Keratinocyte (primary cell): Measurements from ENCODE around the gene TNFAIP2. TPM values are rescaled to one million over a fixed set of nuclear protein-coding genes. Genes with fewer than 3 reads are reported as not detected.

Experiments used
- DNase-seq: peaks from one replicate; pipeline ENCODE4 v3.0.0-alpha.2; 2011; ENCODE audit warnings: low read depth, missing footprints, low spot score
- FAIRE-seq: peaks from 2 replicates; lab custom pipeline; 2011; peaks lifted over from hg19 to GRCh38; lab: Jason Lieb, UNC
- H2AFZ ChIP-seq: 2 replicates; pipeline ENCODE4 v1.6.0; 2012; ENCODE audit warnings: low read length, control low read depth, inconsistent platforms; ENCODE audit not compliant: control insufficient read depth
- H3K27ac ChIP-seq: 2 replicates; pipeline ENCODE4 v1.5.1; 2011; ENCODE audit warnings: low read length; ENCODE audit not compliant: control insufficient read depth, insufficient read depth
- H3K27me3 ChIP-seq: 3 replicates; pipeline ENCODE4 v1.6.0; 2011; ENCODE audit warnings: low read length; ENCODE audit not compliant: control insufficient read depth, insufficient read depth; ENCODE audit errors: extremely low read depth
- H3K36me3 ChIP-seq, 2 experiments: 2 replicates in 1 of 2; 3 replicates in 1 of 2; pipeline ENCODE4 v1.5.1; 2011; ENCODE audit warnings: low read length in 2 of 2, mild to moderate bottlenecking in 1 of 2; ENCODE audit not compliant: control insufficient read depth in 2 of 2, insufficient read depth in 2 of 2; ENCODE audit errors: extremely low read depth in 1 of 2
- H3K4me1 ChIP-seq: 3 replicates; pipeline ENCODE4 v1.5.1; 2011; ENCODE audit warnings: low read length; ENCODE audit not compliant: control insufficient read depth, insufficient read depth; ENCODE audit errors: extremely low read depth
- H3K4me2 ChIP-seq: 3 replicates; pipeline ENCODE4 v1.6.0; 2011; ENCODE audit warnings: low read depth, low read length; ENCODE audit not compliant: control insufficient read depth, insufficient read depth; ENCODE audit errors: extremely low read depth
- H3K4me3 ChIP-seq, 3 experiments: fragments of 200-600 bp in 1 of 3; sonication (generic) in 1 of 3; 2 replicates in 2 of 3; 3 replicates in 1 of 3; pipeline ENCODE4 v1.5.1; 2011 to 2016; ENCODE audit warnings: low read length in 3 of 3, mild to moderate bottlenecking in 3 of 3, control low read depth in 2 of 3, inconsistent platforms in 1 of 3, low read depth in 1 of 3, mixed read lengths in 1 of 3, mixed run types in 1 of 3, moderate library complexity in 1 of 3; ENCODE audit not compliant: control insufficient read depth in 2 of 3, insufficient read depth in 2 of 3; ENCODE audit errors: extremely low read depth in 1 of 3
- H3K79me2 ChIP-seq: 2 replicates; pipeline ENCODE4 v1.6.0; 2012; ENCODE audit warnings: low read length; ENCODE audit not compliant: control insufficient read depth, insufficient read depth
- H3K9ac ChIP-seq: 3 replicates; pipeline ENCODE4 v1.6.0; 2011; ENCODE audit warnings: low read length; ENCODE audit not compliant: control insufficient read depth, insufficient read depth; ENCODE audit errors: extremely low read depth
- H3K9me1 ChIP-seq: 3 replicates; pipeline ENCODE4 v1.6.0; 2011; ENCODE audit warnings: low read length; ENCODE audit not compliant: control insufficient read depth, insufficient read depth; ENCODE audit errors: extremely low read depth
- H3K9me3 ChIP-seq: 2 replicates; pipeline ENCODE4 v1.5.1; 2012; ENCODE audit warnings: low read depth, low read length; ENCODE audit not compliant: control insufficient read depth
- H4K20me1 ChIP-seq: 3 replicates; pipeline ENCODE4 v1.6.0; 2011; ENCODE audit warnings: low read length; ENCODE audit not compliant: control insufficient read depth, insufficient read depth; ENCODE audit errors: extremely low read depth
- EZH2 ChIP-seq: IDR thresholded peaks from one replicate; pipeline ENCODE4 v1.6.1; 2012; ENCODE audit warnings: inconsistent platforms, mild to moderate bottlenecking, low read length, moderate library complexity
- dilution Hi-C: fragments of 300-500 bp; cut with MboI; formaldehyde crosslinking; loops from one replicate; pipeline ENCODE4 v1.7.0; 2020; ENCODE audit warnings: low sequenced_read_pairs; ENCODE audit not compliant: extremely low pct_ligation_motif_present
- polyA plus RNA-seq, 5 experiments: library from polyadenylated mRNA; depleted of rRNA in 3 of 5; stranded (reverse) in 3 of 5; stranded (forward) in 1 of 5; unstranded in 1 of 5; fragments of >200 nt; gene quantifications; 1 replicate in 1 of 5; 2 replicates in 3 of 5; 3 replicates in 1 of 5; pipeline versions ENCODE4 v1.2.1 to v1.2.3, GENCODE V29; 2011 to 2012; ENCODE audit warnings: missing spikeins in 2 of 5, low read depth in 1 of 5, low replicate concordance in 1 of 5
- TF ChIP-seq, protein P1 (sequence below), 3 experiments: IDR thresholded peaks in 1 of 3; conservative IDR thresholded peaks in 1 of 3; optimal IDR thresholded peaks in 1 of 3; 2 replicates in 2 of 3; 3 replicates in 1 of 3; pipeline versions ENCODE3 to v1.5.1; 2011; ENCODE audit warnings: low read length in 3 of 3, mild to moderate bottlenecking in 3 of 3, moderate library complexity in 2 of 3, control low read depth in 1 of 3, inconsistent platforms in 1 of 3; ENCODE audit not compliant: insufficient read depth in 2 of 3; ENCODE audit errors: extremely low read depth in 1 of 3

Gene TNFAIP2
- polyA plus RNA-seq, 1 donor (not counting 4 experiments of a cell fraction or from before 2014, with no cell fraction given), result 0.71 TPM

DNA sequence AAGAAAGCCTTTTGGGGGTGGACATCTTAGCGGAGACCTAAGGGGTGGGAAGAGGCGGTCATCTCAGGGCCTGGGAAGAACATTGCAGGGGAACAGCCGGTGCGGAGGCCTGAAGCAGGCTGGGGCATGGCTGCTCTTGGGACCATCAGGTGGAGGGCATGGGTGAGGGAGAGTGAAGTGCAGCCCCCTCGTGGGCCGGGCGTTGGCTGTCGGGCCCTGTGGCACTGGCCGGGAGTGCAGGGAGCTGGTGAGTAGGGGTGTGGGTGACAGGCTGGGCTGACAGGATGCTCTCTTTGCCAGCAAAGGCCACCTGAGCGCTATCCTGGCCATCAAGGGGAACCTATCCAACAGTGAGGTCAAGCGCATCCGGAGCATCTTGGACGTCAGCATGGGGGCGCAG lies 11.7 kb downstream of the TNFAIP2 start:
- Histone ChIP-seq H3K4me2 (no peak overlapping the region), H3K27ac (no peak overlapping the region), H3K79me2 (no peaks in the 10 kb centered on the region), H3K4me3 (no peak overlapping the region), H3K27me3 (peaks cover 14% of the 10 kb centered on the region), H3K9me1 (no peaks in the 10 kb centered on the region), H3K4me1 (peaks cover 19% of the 10 kb centered on the region), H4K20me1 (no peaks in the 10 kb centered on the region), H3K9me3 (no peaks in the 10 kb centered on the region), H2AFZ (no peak overlapping the region), H3K36me3 (no peaks in the 10 kb centered on the region), H3K9ac (no peak overlapping the region)
- no peak for FAIRE-seq
- dilution Hi-C loops, result no loop called here
- TF ChIP-seq, protein P1, sequence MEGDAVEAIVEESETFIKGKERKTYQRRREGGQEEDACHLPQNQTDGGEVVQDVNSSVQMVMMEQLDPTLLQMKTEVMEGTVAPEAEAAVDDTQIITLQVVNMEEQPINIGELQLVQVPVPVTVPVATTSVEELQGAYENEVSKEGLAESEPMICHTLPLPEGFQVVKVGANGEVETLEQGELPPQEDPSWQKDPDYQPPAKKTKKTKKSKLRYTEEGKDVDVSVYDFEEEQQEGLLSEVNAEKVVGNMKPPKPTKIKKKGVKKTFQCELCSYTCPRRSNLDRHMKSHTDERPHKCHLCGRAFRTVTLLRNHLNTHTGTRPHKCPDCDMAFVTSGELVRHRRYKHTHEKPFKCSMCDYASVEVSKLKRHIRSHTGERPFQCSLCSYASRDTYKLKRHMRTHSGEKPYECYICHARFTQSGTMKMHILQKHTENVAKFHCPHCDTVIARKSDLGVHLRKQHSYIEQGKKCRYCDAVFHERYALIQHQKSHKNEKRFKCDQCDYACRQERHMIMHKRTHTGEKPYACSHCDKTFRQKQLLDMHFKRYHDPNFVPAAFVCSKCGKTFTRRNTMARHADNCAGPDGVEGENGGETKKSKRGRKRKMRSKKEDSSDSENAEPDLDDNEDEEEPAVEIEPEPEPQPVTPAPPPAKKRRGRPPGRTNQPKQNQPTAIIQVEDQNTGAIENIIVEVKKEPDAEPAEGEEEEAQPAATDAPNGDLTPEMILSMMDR (optimal IDR thresholded peaks at IDR 0.05 in 1 of 3, IDR thresholded peaks at IDR 0.05 in 1 of 3, conservative IDR thresholded peaks at IDR 0.05 in 1 of 3; ENCODE audit: extremely low read depth in 1 of 3, insufficient read depth in 2 of 3, low read length in 3 of 3), result no peak
- TF ChIP-seq EZH2, result no peak
- no peak for DNase-seq

DNA sequence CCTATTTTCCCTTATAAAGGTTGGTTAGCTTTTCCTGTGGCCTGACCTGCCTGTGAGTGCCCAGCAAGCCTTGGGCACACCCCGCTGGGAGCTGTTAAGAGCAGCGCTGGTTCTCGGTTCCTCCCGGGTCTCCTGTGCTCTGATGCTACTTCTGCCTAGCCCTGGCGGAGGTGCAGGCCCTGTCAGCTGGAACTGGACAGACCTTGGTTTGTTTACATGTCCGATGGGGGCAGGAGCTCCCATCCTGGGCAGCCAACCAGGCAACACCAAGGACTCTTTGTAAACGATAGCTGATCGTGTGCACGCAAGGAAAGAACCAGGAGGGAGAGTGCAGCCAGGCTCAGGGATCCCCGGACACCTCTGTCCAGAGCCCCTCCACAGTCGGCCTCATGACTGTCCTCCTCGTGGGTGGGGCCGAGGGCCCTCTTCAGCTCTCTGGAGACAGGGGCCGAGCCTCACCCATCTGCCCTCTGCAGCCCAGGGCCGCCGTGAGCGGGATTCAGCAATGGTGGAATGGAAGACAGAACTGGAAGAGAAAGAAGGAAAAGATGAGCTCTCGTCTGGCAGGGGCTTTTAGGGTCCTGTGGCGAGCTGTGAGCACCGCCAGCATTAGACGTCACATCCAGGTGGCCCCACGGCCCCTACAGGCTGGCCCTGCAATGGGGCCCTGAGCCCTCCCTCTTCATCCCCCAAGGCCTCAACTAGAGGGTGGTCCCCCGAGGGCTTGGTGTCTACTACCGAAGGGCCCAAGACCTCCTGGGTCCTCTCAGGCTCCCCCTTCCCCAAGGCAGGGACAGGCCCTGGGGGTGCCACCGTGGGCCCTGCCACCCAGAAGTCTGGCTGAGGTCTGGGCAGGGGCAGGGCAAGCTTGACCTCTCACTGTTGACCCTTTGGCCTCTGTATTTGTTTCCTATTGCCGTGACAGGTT lies 12.3 kb downstream of the TNFAIP2 start:
- Histone ChIP-seq H3K36me3 (no peaks in the 10 kb centered on the region), H3K79me2 (no peaks in the 10 kb centered on the region), H3K4me2 (no peak overlapping the region), H3K27ac (no peak overlapping the region), H3K9me1 (no peaks in the 10 kb centered on the region), H3K4me3 (no peak overlapping the region), H3K9ac (no peak overlapping the region), H3K27me3 (peaks cover 18% of the 10 kb centered on the region), H4K20me1 (no peaks in the 10 kb centered on the region), H3K4me1 (peaks cover 14% of the 10 kb centered on the region), H2AFZ (no peak overlapping the region), H3K9me3 (no peaks in the 10 kb centered on the region)
- TF ChIP-seq, protein P1 (optimal IDR thresholded peaks at IDR 0.05 in 1 of 3, IDR thresholded peaks at IDR 0.05 in 1 of 3, conservative IDR thresholded peaks at IDR 0.05 in 1 of 3; ENCODE audit: extremely low read depth in 1 of 3, insufficient read depth in 2 of 3, low read length in 3 of 3), result no peak
- no peak for TF ChIP-seq EZH2
- DNase-seq (no peak), FAIRE-seq (no peak)
- dilution Hi-C loops, result no loop called here
